Measurements from ENCODE around the gene PAFAH2. TPM values are rescaled to one million over a fixed set of nuclear protein-coding genes. Genes with fewer than 3 reads are reported as not detected.
A peak's percentile ranks its signal among the peaks of the same experiment; 100 is the strongest.

PAFAH2 gene
- total and polyA plus RNA-seq, 2 donors, result 28.2 to 73.1 TPM

GRCh38 chr1:25979210-25979609 lies 18.7 kb downstream of the PAFAH2 start:
- Histone ChIP-seq H3K27me3 (ENCODE audit: control insufficient read depth in 2 of 2, insufficient read depth in 1 of 2, low read length in 1 of 2) (no peaks in the 10 kb centered on the region), H3K4me3 (ENCODE audit: low read length in 2 of 2) (no peak overlapping the region), H3K36me3 (ENCODE audit: control insufficient read depth in 2 of 2, insufficient read depth in 2 of 2, low read length in 1 of 2) (peaks cover 83 to 95% of the 10 kb centered on the region in 2 donors), H3K9me3 (ENCODE audit: control insufficient read depth in 2 of 2, insufficient read depth in 1 of 2, low read length in 1 of 2) (no peaks in the 10 kb centered on the region), H3K27ac (ENCODE audit: low read depth in 1 of 2, low read length in 1 of 2) (peak overlapping the region in 1 of 2 donors; percentile 52), H3K4me1 (ENCODE audit: control insufficient read depth in 2 of 2, insufficient read depth in 2 of 2, low read length in 2 of 2) (peaks cover 10 to 55% of the 10 kb centered on the region in 2 donors)
- WGBS, result 84% methylated on average over 7 of the region's 7 CpGs
- DNase-seq (ENCODE audit: low read depth in 6 of 9, low spot score in 9 of 9), result no peak

GRCh38 chr1:25978403-25978802 lies 19.5 kb downstream of the PAFAH2 start:
- Histone ChIP-seq H3K9me3 (ENCODE audit: control insufficient read depth in 2 of 2, insufficient read depth in 1 of 2, low read length in 1 of 2) (peaks cover 0 to 2% of the 10 kb centered on the region in 2 donors), H3K27me3 (ENCODE audit: control insufficient read depth in 2 of 2, insufficient read depth in 1 of 2, low read length in 1 of 2) (no peaks in the 10 kb centered on the region), H3K27ac (ENCODE audit: low read depth in 1 of 2, low read length in 1 of 2) (peak overlapping the region in 1 of 2 donors; percentile 52), H3K36me3 (ENCODE audit: control insufficient read depth in 2 of 2, insufficient read depth in 2 of 2, low read length in 1 of 2) (peaks cover 81 to 95% of the 10 kb centered on the region in 2 donors), H3K4me3 (ENCODE audit: low read length in 2 of 2) (no peak overlapping the region), H3K4me1 (ENCODE audit: control insufficient read depth in 2 of 2, insufficient read depth in 2 of 2, low read length in 2 of 2) (peaks cover 13 to 56% of the 10 kb centered on the region in 2 donors)
- DNase-seq (ENCODE audit: low read depth in 6 of 9, low spot score in 9 of 9), result no peak
- WGBS, result 56% methylated on average over 2 of the region's 2 CpGs

GRCh38 chr1:25977801-25978200 lies 20.1 kb downstream of the PAFAH2 start:
- no peak overlapping the region for H3K4me3 ChIP-seq (ENCODE audit: low read length in 2 of 2)
- H3K27me3 ChIP-seq (ENCODE audit: control insufficient read depth in 2 of 2, insufficient read depth in 1 of 2, low read length in 1 of 2), result no peaks in the 10 kb centered on the region
- H3K36me3 ChIP-seq (ENCODE audit: control insufficient read depth in 2 of 2, insufficient read depth in 2 of 2, low read length in 1 of 2), result peaks cover 80 to 95% of the 10 kb centered on the region in 2 donors
- WGBS, result 88% methylated on average over 5 of the region's 5 CpGs
- peaks cover 14 to 57% of the 10 kb centered on the region in 2 donors for H3K4me1 ChIP-seq (ENCODE audit: control insufficient read depth in 2 of 2, insufficient read depth in 2 of 2, low read length in 2 of 2)
- peak overlapping the region in 1 of 2 donors; percentile 18 for H3K27ac ChIP-seq (ENCODE audit: low read depth in 1 of 2, low read length in 1 of 2)
- H3K9me3 ChIP-seq (ENCODE audit: control insufficient read depth in 2 of 2, insufficient read depth in 1 of 2, low read length in 1 of 2), result peaks cover 0 to 2% of the 10 kb centered on the region in 2 donors
- DNase-seq (ENCODE audit: low read depth in 6 of 9, low spot score in 9 of 9), result no peak

- H3K27me3 ChIP-seq (ENCODE audit: control insufficient read depth in 2 of 2, insufficient read depth in 1 of 2, low read length in 1 of 2), result no peaks in the 10 kb centered on the region
- no peak overlapping the region for H3K4me3 ChIP-seq (ENCODE audit: low read length in 2 of 2)
- H3K27ac ChIP-seq (ENCODE audit: low read depth in 1 of 2, low read length in 1 of 2), result peak overlapping the region; percentile 86 to 96
- peaks cover 40 to 79% of the 10 kb centered on the region in 2 donors for H3K4me1 ChIP-seq (ENCODE audit: control insufficient read depth in 2 of 2, insufficient read depth in 2 of 2, low read length in 2 of 2)
- peaks cover 80 to 93% of the 10 kb centered on the region in 2 donors for H3K36me3 ChIP-seq (ENCODE audit: control insufficient read depth in 2 of 2, insufficient read depth in 2 of 2, low read length in 1 of 2)
- no peak for DNase-seq (ENCODE audit: low read depth in 6 of 9, low spot score in 9 of 9)
- H3K9me3 ChIP-seq (ENCODE audit: control insufficient read depth in 2 of 2, insufficient read depth in 1 of 2, low read length in 1 of 2), result peaks cover 0 to 2% of the 10 kb centered on the region in 2 donors
- 98% methylated on average over 6 of the region's 6 CpGs for WGBS
Measured at GRCh38 chr1:25973610-25974321, 24.1 kb downstream of the PAFAH2 start.

GRCh38 chr1:25971811-25972180 lies 26.1 kb downstream of the PAFAH2 start:
- Histone ChIP-seq H3K27ac (ENCODE audit: low read depth in 1 of 2, low read length in 1 of 2) (peak overlapping the region; percentile 96), H3K36me3 (ENCODE audit: control insufficient read depth in 2 of 2, insufficient read depth in 2 of 2, low read length in 1 of 2) (peaks cover 80 to 95% of the 10 kb centered on the region in 2 donors), H3K9me3 (ENCODE audit: control insufficient read depth in 2 of 2, insufficient read depth in 1 of 2, low read length in 1 of 2) (peaks cover 0 to 2% of the 10 kb centered on the region in 2 donors), H3K4me1 (ENCODE audit: control insufficient read depth in 2 of 2, insufficient read depth in 2 of 2, low read length in 2 of 2) (peaks cover 45 to 76% of the 10 kb centered on the region in 2 donors), H3K4me3 (ENCODE audit: low read length in 2 of 2) (peak overlapping the region; percentile 4 to 26), H3K27me3 (ENCODE audit: control insufficient read depth in 2 of 2, insufficient read depth in 1 of 2, low read length in 1 of 2) (no peaks in the 10 kb centered on the region)
- no peak for DNase-seq (ENCODE audit: low read depth in 6 of 9, low spot score in 9 of 9)
- 59% methylated on average over 1 of the region's 1 CpG for WGBS

- Histone ChIP-seq H3K4me3 (ENCODE audit: low read length in 2 of 2) (peak overlapping the region; percentile 4 to 31), H3K36me3 (ENCODE audit: control insufficient read depth in 2 of 2, insufficient read depth in 2 of 2, low read length in 1 of 2) (peaks cover 80 to 94% of the 10 kb centered on the region in 2 donors), H3K4me1 (ENCODE audit: control insufficient read depth in 2 of 2, insufficient read depth in 2 of 2, low read length in 2 of 2) (peaks cover 45 to 78% of the 10 kb centered on the region in 2 donors), H3K9me3 (ENCODE audit: control insufficient read depth in 2 of 2, insufficient read depth in 1 of 2, low read length in 1 of 2) (peaks cover 0 to 2% of the 10 kb centered on the region in 2 donors), H3K27ac (ENCODE audit: low read depth in 1 of 2, low read length in 1 of 2) (peak overlapping the region; percentile 96), H3K27me3 (ENCODE audit: control insufficient read depth in 2 of 2, insufficient read depth in 1 of 2, low read length in 1 of 2) (no peaks in the 10 kb centered on the region)
- peak in 8 of 9 donors; percentile 70 to 95 (median 83) for DNase-seq (ENCODE audit: low read depth in 6 of 9, low spot score in 9 of 9)
- 8% methylated on average over 8 of the region's 8 CpGs for WGBS
Measured at GRCh38 chr1:25971066-25971810, 26.6 kb downstream of the PAFAH2 start.

GRCh38 chr1:25967308-25967707 lies 30.6 kb downstream of the PAFAH2 start:
- WGBS, result 98% methylated on average over 3 of the region's 3 CpGs
- no peak for DNase-seq (ENCODE audit: low read depth in 6 of 9, low spot score in 9 of 9)
- Histone ChIP-seq H3K27me3 (ENCODE audit: control insufficient read depth in 2 of 2, insufficient read depth in 1 of 2, low read length in 1 of 2) (no peaks in the 10 kb centered on the region), H3K9me3 (ENCODE audit: control insufficient read depth in 2 of 2, insufficient read depth in 1 of 2, low read length in 1 of 2) (no peaks in the 10 kb centered on the region), H3K36me3 (ENCODE audit: control insufficient read depth in 2 of 2, insufficient read depth in 2 of 2, low read length in 1 of 2) (peaks cover 67 to 94% of the 10 kb centered on the region in 2 donors), H3K27ac (ENCODE audit: low read depth in 1 of 2, low read length in 1 of 2) (no peak overlapping the region), H3K4me3 (ENCODE audit: low read length in 2 of 2) (no peak overlapping the region), H3K4me1 (ENCODE audit: control insufficient read depth in 2 of 2, insufficient read depth in 2 of 2, low read length in 2 of 2) (peaks cover 33 to 52% of the 10 kb centered on the region in 2 donors)

GRCh38 chr1:25959611-25960010 lies 38.3 kb downstream of the PAFAH2 start:
- H3K4me3 ChIP-seq (ENCODE audit: low read length in 2 of 2), result no peak overlapping the region
- peaks cover 0 to 3% of the 10 kb centered on the region in 2 donors for H3K9me3 ChIP-seq (ENCODE audit: control insufficient read depth in 2 of 2, insufficient read depth in 1 of 2, low read length in 1 of 2)
- H3K27me3 ChIP-seq (ENCODE audit: control insufficient read depth in 2 of 2, insufficient read depth in 1 of 2, low read length in 1 of 2), result no peaks in the 10 kb centered on the region
- peaks cover 5 to 18% of the 10 kb centered on the region in 2 donors for H3K4me1 ChIP-seq (ENCODE audit: control insufficient read depth in 2 of 2, insufficient read depth in 2 of 2, low read length in 2 of 2)
- WGBS, result 99% methylated on average over 2 of the region's 2 CpGs
- DNase-seq (ENCODE audit: low read depth in 6 of 9, low spot score in 9 of 9), result no peak
- no peak overlapping the region for H3K27ac ChIP-seq (ENCODE audit: low read depth in 1 of 2, low read length in 1 of 2)
- peaks cover 66 to 88% of the 10 kb centered on the region in 2 donors for H3K36me3 ChIP-seq (ENCODE audit: control insufficient read depth in 2 of 2, insufficient read depth in 2 of 2, low read length in 1 of 2)

GRCh38 chr1:25958465-25958864 lies 39.4 kb downstream of the PAFAH2 start:
- Histone ChIP-seq H3K36me3 (ENCODE audit: control insufficient read depth in 2 of 2, insufficient read depth in 2 of 2, low read length in 1 of 2) (peaks cover 57 to 78% of the 10 kb centered on the region in 2 donors), H3K27me3 (ENCODE audit: control insufficient read depth in 2 of 2, insufficient read depth in 1 of 2, low read length in 1 of 2) (no peaks in the 10 kb centered on the region), H3K4me3 (ENCODE audit: low read length in 2 of 2) (no peak overlapping the region), H3K9me3 (ENCODE audit: control insufficient read depth in 2 of 2, insufficient read depth in 1 of 2, low read length in 1 of 2) (peaks cover 0 to 3% of the 10 kb centered on the region in 2 donors), H3K4me1 (ENCODE audit: control insufficient read depth in 2 of 2, insufficient read depth in 2 of 2, low read length in 2 of 2) (peaks cover 9 to 25% of the 10 kb centered on the region in 2 donors), H3K27ac (ENCODE audit: low read depth in 1 of 2, low read length in 1 of 2) (no peak overlapping the region)
- no peak for DNase-seq (ENCODE audit: low read depth in 6 of 9, low spot score in 9 of 9)
- WGBS, result 99% methylated on average over 6 of the region's 6 CpGs
